ENCODE results near the gene TRAIP.

DNA sequence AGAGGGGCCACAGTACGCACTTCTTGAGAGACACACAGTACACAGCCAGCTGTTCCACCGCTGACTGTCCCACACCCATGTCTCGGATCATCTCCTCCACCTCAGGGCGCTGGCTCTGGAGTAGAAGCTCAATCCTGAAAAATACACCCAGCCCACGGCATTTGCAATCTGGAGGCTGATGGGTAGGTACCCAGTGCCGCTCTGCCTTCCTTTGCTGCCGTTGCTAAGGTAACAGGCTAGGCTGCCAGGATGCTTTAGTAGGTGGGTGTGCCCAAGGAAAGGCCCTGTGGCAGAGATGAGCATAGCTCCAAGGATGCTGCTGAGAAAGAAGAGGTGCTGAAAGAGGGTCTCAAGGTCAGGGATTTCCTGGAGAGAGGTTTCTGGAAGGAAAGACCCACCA lies 14.6 kb downstream of the TRAIP start:
- TF ChIP-seq POLR2A (IDR thresholded peaks at IDR 0.05): no peak
- TF ChIP-seq, protein P1, sequence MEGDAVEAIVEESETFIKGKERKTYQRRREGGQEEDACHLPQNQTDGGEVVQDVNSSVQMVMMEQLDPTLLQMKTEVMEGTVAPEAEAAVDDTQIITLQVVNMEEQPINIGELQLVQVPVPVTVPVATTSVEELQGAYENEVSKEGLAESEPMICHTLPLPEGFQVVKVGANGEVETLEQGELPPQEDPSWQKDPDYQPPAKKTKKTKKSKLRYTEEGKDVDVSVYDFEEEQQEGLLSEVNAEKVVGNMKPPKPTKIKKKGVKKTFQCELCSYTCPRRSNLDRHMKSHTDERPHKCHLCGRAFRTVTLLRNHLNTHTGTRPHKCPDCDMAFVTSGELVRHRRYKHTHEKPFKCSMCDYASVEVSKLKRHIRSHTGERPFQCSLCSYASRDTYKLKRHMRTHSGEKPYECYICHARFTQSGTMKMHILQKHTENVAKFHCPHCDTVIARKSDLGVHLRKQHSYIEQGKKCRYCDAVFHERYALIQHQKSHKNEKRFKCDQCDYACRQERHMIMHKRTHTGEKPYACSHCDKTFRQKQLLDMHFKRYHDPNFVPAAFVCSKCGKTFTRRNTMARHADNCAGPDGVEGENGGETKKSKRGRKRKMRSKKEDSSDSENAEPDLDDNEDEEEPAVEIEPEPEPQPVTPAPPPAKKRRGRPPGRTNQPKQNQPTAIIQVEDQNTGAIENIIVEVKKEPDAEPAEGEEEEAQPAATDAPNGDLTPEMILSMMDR (IDR thresholded peaks at IDR 0.05): no peak
- no peak for TF ChIP-seq POLR2AphosphoS5 (IDR thresholded peaks at IDR 0.05; ENCODE audit: insufficient read depth in 1 of 2, low read depth in 1 of 2)

Measured in vagina (tissue), 2 donors.